Nephron (organoid): ENCODE results near the gene ZBTB16.

Experiments used
- H3K27ac Mint-ChIP-seq, 3 experiments: 2 replicates each; pipeline ENCODE4 v1.8.0; 2020; ENCODE audit warnings: mixed read lengths in 3 of 3, mild to moderate bottlenecking in 2 of 3, moderate library complexity in 1 of 3
- H3K27me3 Mint-ChIP-seq: 2 replicates; pipeline ENCODE4 v1.8.0; 2021; ENCODE audit warnings: low read depth, mild to moderate bottlenecking, moderate library complexity, mixed read lengths
- H3K36me3 Mint-ChIP-seq: 2 replicates; pipeline ENCODE4 v1.8.0; 2020; ENCODE audit warnings: low read depth, mixed read lengths
- H3K4me1 Mint-ChIP-seq: 2 replicates; pipeline ENCODE4 v1.8.0; 2020; ENCODE audit warnings: mixed read lengths
- H3K4me3 Mint-ChIP-seq, 3 experiments: 2 replicates each; pipeline ENCODE4 v1.8.0; 2020; ENCODE audit warnings: mild to moderate bottlenecking in 3 of 3, mixed read lengths in 3 of 3, moderate library complexity in 2 of 3
- H3K9me3 Mint-ChIP-seq: 2 replicates; pipeline ENCODE4 v1.8.0; 2020; ENCODE audit warnings: mixed read lengths
- TF ChIP-seq, protein P1 (sequence below), 3 experiments: fragments of 200-600 bp; sonication (generic); IDR thresholded peaks; one replicate each; pipeline ENCODE4 v1.5.0; 2021; ENCODE audit warnings: antibody characterized with exemption in 3 of 3; ENCODE audit not compliant: unreplicated experiment in 3 of 3

Gene ZBTB16

GRCh38 chr11:114036147-114036811 is 23.2 kb upstream of the ZBTB16 start:
- TF ChIP-seq, protein P1, sequence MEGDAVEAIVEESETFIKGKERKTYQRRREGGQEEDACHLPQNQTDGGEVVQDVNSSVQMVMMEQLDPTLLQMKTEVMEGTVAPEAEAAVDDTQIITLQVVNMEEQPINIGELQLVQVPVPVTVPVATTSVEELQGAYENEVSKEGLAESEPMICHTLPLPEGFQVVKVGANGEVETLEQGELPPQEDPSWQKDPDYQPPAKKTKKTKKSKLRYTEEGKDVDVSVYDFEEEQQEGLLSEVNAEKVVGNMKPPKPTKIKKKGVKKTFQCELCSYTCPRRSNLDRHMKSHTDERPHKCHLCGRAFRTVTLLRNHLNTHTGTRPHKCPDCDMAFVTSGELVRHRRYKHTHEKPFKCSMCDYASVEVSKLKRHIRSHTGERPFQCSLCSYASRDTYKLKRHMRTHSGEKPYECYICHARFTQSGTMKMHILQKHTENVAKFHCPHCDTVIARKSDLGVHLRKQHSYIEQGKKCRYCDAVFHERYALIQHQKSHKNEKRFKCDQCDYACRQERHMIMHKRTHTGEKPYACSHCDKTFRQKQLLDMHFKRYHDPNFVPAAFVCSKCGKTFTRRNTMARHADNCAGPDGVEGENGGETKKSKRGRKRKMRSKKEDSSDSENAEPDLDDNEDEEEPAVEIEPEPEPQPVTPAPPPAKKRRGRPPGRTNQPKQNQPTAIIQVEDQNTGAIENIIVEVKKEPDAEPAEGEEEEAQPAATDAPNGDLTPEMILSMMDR (IDR thresholded peaks at IDR 0.05; ENCODE audit: unreplicated experiment in 3 of 3): peak; percentile 83 to 92 (median 83)
- Mint-ChIP-seq H3K27ac (no peak overlapping the region), H3K9me3 (no peaks in the 10 kb centered on the region), H3K36me3 (no peaks in the 10 kb centered on the region), H3K4me3 (peak overlapping the region; percentile 38 to 69 (median 40)), H3K4me1 (peaks cover 5% of the 10 kb centered on the region), H3K27me3 (peaks cover 63% of the 10 kb centered on the region)

DNA sequence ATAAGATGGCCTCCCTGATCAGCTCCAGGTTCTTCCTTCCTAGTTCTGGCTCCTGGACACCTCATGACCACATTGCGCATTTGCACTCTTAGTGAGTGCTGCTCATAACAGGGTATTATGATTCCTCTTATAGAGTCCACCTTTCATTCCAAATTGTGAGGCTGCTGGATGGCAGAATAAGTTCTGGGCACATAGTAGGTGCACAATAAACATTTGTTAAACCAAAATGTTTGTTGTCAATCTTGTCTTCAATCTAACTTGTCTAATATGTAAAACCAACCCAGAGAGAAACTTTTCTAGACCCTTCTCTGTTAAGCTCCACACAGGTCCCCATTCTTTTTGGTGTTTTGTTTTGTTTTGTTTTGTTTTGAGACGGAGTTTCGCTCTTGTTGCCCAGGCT is 22.6 kb upstream of the ZBTB16 start:
- TF ChIP-seq, protein P1 (IDR thresholded peaks at IDR 0.05; ENCODE audit: unreplicated experiment in 3 of 3): no peak
- peaks cover 5% of the 10 kb centered on the region for H3K4me1 Mint-ChIP-seq
- peak overlapping the region; percentile 38 to 69 (median 40) for H3K4me3 Mint-ChIP-seq
- no peaks in the 10 kb centered on the region for H3K36me3 Mint-ChIP-seq
- H3K9me3 Mint-ChIP-seq: no peaks in the 10 kb centered on the region
- H3K27me3 Mint-ChIP-seq: peaks cover 60% of the 10 kb centered on the region
- no peak overlapping the region for H3K27ac Mint-ChIP-seq

DNA sequence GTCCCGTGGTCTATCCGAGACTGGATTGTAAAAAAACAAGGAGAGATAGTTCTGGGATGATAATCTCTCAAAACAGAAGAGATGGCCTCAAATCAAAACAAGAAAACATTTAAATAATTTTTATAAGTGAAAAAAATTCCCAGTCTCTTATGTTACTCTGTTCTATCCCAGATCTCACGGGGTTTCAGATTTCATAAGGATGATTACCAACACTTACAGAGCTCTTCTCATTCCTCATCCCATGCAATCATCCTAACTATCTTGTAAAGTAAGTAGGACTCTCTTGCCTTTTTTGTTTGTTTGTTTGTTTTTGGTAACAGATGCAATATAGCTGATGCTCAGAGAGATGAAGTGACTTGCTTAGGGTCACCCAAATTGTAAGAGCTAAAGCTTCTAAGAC is 20.0 kb upstream of the ZBTB16 start:
- TF ChIP-seq, protein P1 (IDR thresholded peaks at IDR 0.05; ENCODE audit: unreplicated experiment in 3 of 3): no peak
- Mint-ChIP-seq H3K4me3 (no peak overlapping the region), H3K4me1 (peaks cover 5% of the 10 kb centered on the region), H3K27me3 (peaks cover 54% of the 10 kb centered on the region), H3K9me3 (no peaks in the 10 kb centered on the region), H3K27ac (no peak overlapping the region), H3K36me3 (no peaks in the 10 kb centered on the region)

GRCh38 chr11:114040706-114041211 is 18.8 kb upstream of the ZBTB16 start:
- peaks cover 50% of the 10 kb centered on the region for H3K27me3 Mint-ChIP-seq
- no peak overlapping the region for H3K4me3 Mint-ChIP-seq
- no peak overlapping the region for H3K27ac Mint-ChIP-seq
- H3K4me1 Mint-ChIP-seq: peaks cover 5% of the 10 kb centered on the region
- TF ChIP-seq, protein P1 (IDR thresholded peaks at IDR 0.05; ENCODE audit: unreplicated experiment in 3 of 3): no peak
- no peaks in the 10 kb centered on the region for H3K36me3 Mint-ChIP-seq
- H3K9me3 Mint-ChIP-seq: no peaks in the 10 kb centered on the region

DNA sequence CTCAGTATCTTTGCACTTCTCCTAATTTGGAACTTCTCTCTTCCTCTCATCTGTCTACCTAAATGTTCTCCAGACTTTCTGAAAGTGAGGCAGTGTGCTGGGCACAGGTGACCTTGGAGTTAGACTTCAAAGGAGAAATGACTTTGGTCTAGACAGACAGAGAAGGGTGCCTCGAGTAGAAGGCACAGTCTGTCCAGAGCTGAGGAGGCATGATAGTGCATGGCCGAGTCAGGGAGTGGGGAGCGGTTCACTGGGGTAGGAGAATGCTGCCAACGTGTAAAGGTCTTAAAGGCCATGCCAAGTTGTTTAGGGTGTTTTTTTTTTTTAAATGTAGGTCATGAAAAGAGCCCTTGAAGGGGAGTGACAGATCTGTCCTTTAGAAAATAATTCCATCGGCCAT is 17.3 kb upstream of the ZBTB16 start:
- peaks cover 53% of the 10 kb centered on the region for H3K27me3 Mint-ChIP-seq
- no peaks in the 10 kb centered on the region for H3K9me3 Mint-ChIP-seq

More for the DNA sequence above, 17.3 kb upstream of the ZBTB16 start:
- Mint-ChIP-seq H3K4me1 (no peaks in the 10 kb centered on the region), H3K27ac (no peak overlapping the region), H3K36me3 (no peaks in the 10 kb centered on the region), H3K4me3 (no peak overlapping the region)
- TF ChIP-seq, protein P1 (IDR thresholded peaks at IDR 0.05; ENCODE audit: unreplicated experiment in 3 of 3): no peak
